ENCODE results near the gene PPP2R2D. TPM values are rescaled to one million over a fixed set of nuclear protein-coding genes. Genes with fewer than 3 reads are reported as not detected.

The PPP2R2D gene
- total RNA-seq, 1 donor from 2014 or later: 34.0 TPM

- Mint-ChIP-seq H3K27ac (no peak overlapping the region), H3K4me1 (peaks cover 11% of the 10 kb centered on the region), H3K36me3 (peaks cover 7% of the 10 kb centered on the region), H3K4me3 (no peak overlapping the region), H3K9me3 (no peaks in the 10 kb centered on the region), H3K27me3 (ENCODE audit: low read depth) (no peaks in the 10 kb centered on the region)
- TF ChIP-seq CTCF (IDR thresholded peaks at IDR 0.05; ENCODE audit: unreplicated experiment): no peak
- DNase-seq (ENCODE audit: low spot score in 2 of 2, unreplicated experiment in 2 of 2): no peak
These were observed 34.5 kb downstream of the PPP2R2D start for GRCh38 chr10:131935260-131935659.

- H3K4me3 Mint-ChIP-seq: no peak overlapping the region
- H3K9me3 Mint-ChIP-seq: no peaks in the 10 kb centered on the region
- H3K27ac Mint-ChIP-seq: no peak overlapping the region
- peaks cover 14% of the 10 kb centered on the region for H3K36me3 Mint-ChIP-seq
- DNase-seq (ENCODE audit: low spot score in 2 of 2, unreplicated experiment in 2 of 2): no peak
- TF ChIP-seq CTCF (IDR thresholded peaks at IDR 0.05; ENCODE audit: unreplicated experiment): no peak
- H3K27me3 Mint-ChIP-seq (ENCODE audit: low read depth): no peaks in the 10 kb centered on the region
- H3K4me1 Mint-ChIP-seq: peaks cover 11% of the 10 kb centered on the region
These were observed 35.5 kb downstream of the PPP2R2D start for GRCh38 chr10:131936294-131936693.

- TF ChIP-seq CTCF (IDR thresholded peaks at IDR 0.05; ENCODE audit: unreplicated experiment): no peak
- Mint-ChIP-seq H3K36me3 (peaks cover 18% of the 10 kb centered on the region), H3K27me3 (ENCODE audit: low read depth) (no peaks in the 10 kb centered on the region), H3K27ac (no peak overlapping the region), H3K4me1 (peaks cover 11% of the 10 kb centered on the region), H3K4me3 (no peak overlapping the region), H3K9me3 (no peaks in the 10 kb centered on the region)
- no peak for DNase-seq (ENCODE audit: low spot score in 2 of 2, unreplicated experiment in 2 of 2)
These were observed 35.9 kb downstream of the PPP2R2D start for GRCh38 chr10:131936736-131937135.

- peaks cover 24% of the 10 kb centered on the region for H3K36me3 Mint-ChIP-seq
- no peak for DNase-seq (ENCODE audit: low spot score in 2 of 2, unreplicated experiment in 2 of 2)
- no peak overlapping the region for H3K27ac Mint-ChIP-seq
- no peak overlapping the region for H3K4me3 Mint-ChIP-seq
- no peaks in the 10 kb centered on the region for H3K9me3 Mint-ChIP-seq
- H3K4me1 Mint-ChIP-seq: peaks cover 9% of the 10 kb centered on the region
- H3K27me3 Mint-ChIP-seq (ENCODE audit: low read depth): no peaks in the 10 kb centered on the region
- no peak for TF ChIP-seq CTCF (IDR thresholded peaks at IDR 0.05; ENCODE audit: unreplicated experiment)
These were observed 37.0 kb downstream of the PPP2R2D start for GRCh38 chr10:131937836-131938235.

GRCh38 chr10:131938681-131939080 is 37.9 kb downstream of the PPP2R2D start:
- DNase-seq (ENCODE audit: low spot score in 2 of 2, unreplicated experiment in 2 of 2): no peak
- Mint-ChIP-seq H3K4me1 (peaks cover 9% of the 10 kb centered on the region), H3K27me3 (ENCODE audit: low read depth) (no peaks in the 10 kb centered on the region), H3K36me3 (peaks cover 24% of the 10 kb centered on the region), H3K4me3 (no peak overlapping the region), H3K27ac (no peak overlapping the region), H3K9me3 (no peaks in the 10 kb centered on the region)
- TF ChIP-seq CTCF (IDR thresholded peaks at IDR 0.05; ENCODE audit: unreplicated experiment): no peak

GRCh38 chr10:131942455-131942854 is 41.6 kb downstream of the PPP2R2D start:
- Mint-ChIP-seq H3K9me3 (no peaks in the 10 kb centered on the region), H3K27me3 (ENCODE audit: low read depth) (no peaks in the 10 kb centered on the region), H3K4me1 (peaks cover 2% of the 10 kb centered on the region), H3K4me3 (no peak overlapping the region), H3K27ac (no peak overlapping the region), H3K36me3 (peaks cover 47% of the 10 kb centered on the region)
- no peak for TF ChIP-seq CTCF (IDR thresholded peaks at IDR 0.05; ENCODE audit: unreplicated experiment)
- DNase-seq (ENCODE audit: low spot score in 2 of 2, unreplicated experiment in 2 of 2): no peak
